Hepatocyte (in vitro differentiated cells): ENCODE data around the gene KCND2. TPM values are rescaled to one million over a fixed set of nuclear protein-coding genes. Genes with fewer than 3 reads are reported as not detected.

ENCODE experiments used
- DNase-seq: peaks from one replicate; pipeline ENCODE4 v3.0.0-alpha.2; 2016; ENCODE audit warnings: low spot score
- H2AFZ ChIP-seq: fragments of 200-600 bp; sonication (generic); 2 replicates; pipeline ENCODE4 v1.6.0; 2016; ENCODE audit warnings: antibody characterized with exemption, mild to moderate bottlenecking
- H3K27ac ChIP-seq: fragments of 200-600 bp; sonication (generic); 2 replicates; pipeline ENCODE4 v1.5.1; 2016; ENCODE audit warnings: mild to moderate bottlenecking
- H3K27me3 ChIP-seq: fragments of 200-600 bp; sonication (generic); 2 replicates; pipeline ENCODE4 v1.6.1; 2016
- H3K36me3 ChIP-seq: fragments of 200-600 bp; sonication (generic); replicated peaks from 2 replicates; pipeline ENCODE4 v1.5.1; 2016; ENCODE audit warnings: low read depth; ENCODE audit not compliant: insufficient read depth
- H3K4me1 ChIP-seq: fragments of 200-600 bp; sonication (generic); 2 replicates; pipeline ENCODE4 v1.5.1; 2016; ENCODE audit warnings: mild to moderate bottlenecking, moderate library complexity; ENCODE audit not compliant: insufficient read depth
- H3K4me2 ChIP-seq: fragments of 200-600 bp; sonication (generic); 2 replicates; pipeline ENCODE4 v1.6.0; 2016
- H3K4me3 ChIP-seq: fragments of 200-600 bp; sonication (generic); 2 replicates; pipeline ENCODE4 v1.5.1; 2016; ENCODE audit warnings: mild to moderate bottlenecking
- H3K79me2 ChIP-seq: fragments of 200-600 bp; sonication (generic); 2 replicates; pipeline ENCODE4 v1.6.0; 2017; ENCODE audit warnings: mild to moderate bottlenecking
- H3K9me2 ChIP-seq: fragments of 200-600 bp; sonication (generic); replicated peaks from 2 replicates; pipeline ENCODE4 v1.6.0; 2017; ENCODE audit warnings: mild to moderate bottlenecking; ENCODE audit not compliant: insufficient read depth
- H3K9me3 ChIP-seq: fragments of 200-600 bp; sonication (generic); 2 replicates; pipeline ENCODE4 v1.5.1; 2016; ENCODE audit warnings: low read depth, mild to moderate bottlenecking
- H4K20me1 ChIP-seq: fragments of 200-600 bp; sonication (generic); 2 replicates; pipeline ENCODE4 v1.6.0; 2016; ENCODE audit warnings: mild to moderate bottlenecking; ENCODE audit not compliant: insufficient read depth, poor library complexity, severe bottlenecking
- CTCF ChIP-seq: fragments of 200-600 bp; sonication (generic); IDR thresholded peaks from 2 replicates; pipeline ENCODE4 v1.5.1; 2016; ENCODE audit warnings: antibody characterized with exemption, mild to moderate bottlenecking; ENCODE audit not compliant: poor library complexity
- EZH2 ChIP-seq: fragments of 200-600 bp; sonication (generic); IDR thresholded peaks from 2 replicates; pipeline ENCODE4 v1.6.1; 2016; ENCODE audit warnings: antibody characterized with exemption, mild to moderate bottlenecking, borderline replicate concordance
- EZH2phosphoT487 ChIP-seq: fragments of 200-600 bp; sonication (generic); IDR thresholded peaks from one replicate; pipeline ENCODE4 v1.6.1; 2018; ENCODE audit warnings: antibody characterized with exemption, mild to moderate bottlenecking, low read depth, moderate library complexity; ENCODE audit not compliant: unreplicated experiment, severe bottlenecking
- WGBS: methylation state at CpG from one replicate; pipeline ENCODE4 v1.1.6; 2016; ENCODE audit warnings: low lambda C conversion rate; ENCODE audit errors: missing lambda C conversion rate; 5-methylcytosine and 5-hydroxymethylcytosine counted together
- polyA plus RNA-seq: library from polyadenylated mRNA; unstranded; fragments of >200 nt; fragmentation: Nextera tagmentation; extraction: Ambion mirVana; gene quantifications from 2 replicates; pipeline ENCODE4 v1.2.1, GENCODE V29; 2016
- total RNA-seq: library from RNA; depleted of rRNA; stranded (reverse); fragments of >200 nt; gene quantifications from 2 replicates; pipeline ENCODE4 v1.2.3, GENCODE V29; 2014

The KCND2 gene
- total and polyA plus RNA-seq, 2 experiments from 2014 or later = 0.58 to 3.6 TPM

- Histone ChIP-seq H3K27ac (no peak overlapping the region), H2AFZ (no peak overlapping the region), H3K9me2 (no peaks in the 10 kb centered on the region), H3K4me2 (no peak overlapping the region), H3K4me3 (no peak overlapping the region), H4K20me1 (no peaks in the 10 kb centered on the region), H3K27me3 (no peaks in the 10 kb centered on the region), H3K4me1 (no peaks in the 10 kb centered on the region), H3K79me2 (no peaks in the 10 kb centered on the region), H3K9me3 (no peaks in the 10 kb centered on the region), H3K36me3 (no peaks in the 10 kb centered on the region)
- no peak for DNase-seq
- TF ChIP-seq CTCF = no peak
- TF ChIP-seq EZH2 = no peak
- TF ChIP-seq EZH2phosphoT487 = no peak
- 25% methylated on average over 2 of the region's 2 CpGs for WGBS
These were observed 188.0 kb downstream of the KCND2 start for GRCh38 chr7:120460949-120461348.

GRCh38 chr7:120462991-120463390 lies 190.0 kb downstream of the KCND2 start:
- Histone ChIP-seq H3K4me3 (no peak overlapping the region), H3K9me2 (no peaks in the 10 kb centered on the region)
- TF ChIP-seq EZH2phosphoT487 (no peak), CTCF (no peak), EZH2 (no peak)

GRCh38 chr7:120464104-120464503 lies 191.1 kb downstream of the KCND2 start:
- no peaks in the 10 kb centered on the region for H3K79me2 ChIP-seq
- H3K9me3 ChIP-seq = no peaks in the 10 kb centered on the region
- no peaks in the 10 kb centered on the region for H3K27me3 ChIP-seq
- no peaks in the 10 kb centered on the region for H3K36me3 ChIP-seq
- H2AFZ ChIP-seq = no peak overlapping the region
- no peak overlapping the region for H3K4me2 ChIP-seq
- 94% methylated on average over 4 of the region's 4 CpGs for WGBS
- H3K4me1 ChIP-seq = no peaks in the 10 kb centered on the region
- H3K27ac ChIP-seq = no peak overlapping the region
- H3K4me3 ChIP-seq = no peak overlapping the region
- no peak for TF ChIP-seq EZH2
- TF ChIP-seq EZH2phosphoT487 = no peak
- no peak for TF ChIP-seq CTCF
- H4K20me1 ChIP-seq = no peaks in the 10 kb centered on the region
- H3K9me2 ChIP-seq = no peaks in the 10 kb centered on the region
- DNase-seq = no peak

More at GRCh38 chr7:120462991-120463390, 190.0 kb downstream of the KCND2 start:
- no peaks in the 10 kb centered on the region for H3K36me3 ChIP-seq
- no peaks in the 10 kb centered on the region for H3K4me1 ChIP-seq
- H4K20me1 ChIP-seq = no peaks in the 10 kb centered on the region
- no peaks in the 10 kb centered on the region for H3K79me2 ChIP-seq
- no peak overlapping the region for H3K4me2 ChIP-seq
- no peaks in the 10 kb centered on the region for H3K9me3 ChIP-seq
- DNase-seq = no peak
- H3K27ac ChIP-seq = no peak overlapping the region
- no peaks in the 10 kb centered on the region for H3K27me3 ChIP-seq
- H2AFZ ChIP-seq = no peak overlapping the region
- 93% methylated on average over 2 of the region's 2 CpGs for WGBS

- Histone ChIP-seq H3K4me1 (no peaks in the 10 kb centered on the region), H3K79me2 (no peaks in the 10 kb centered on the region), H3K4me2 (no peak overlapping the region), H3K27ac (no peak overlapping the region), H3K9me2 (no peaks in the 10 kb centered on the region), H4K20me1 (no peaks in the 10 kb centered on the region), H3K27me3 (no peaks in the 10 kb centered on the region), H3K4me3 (no peak overlapping the region), H2AFZ (no peak overlapping the region), H3K9me3 (no peaks in the 10 kb centered on the region), H3K36me3 (no peaks in the 10 kb centered on the region)
- TF ChIP-seq EZH2 (no peak), CTCF (no peak), EZH2phosphoT487 (no peak)
- no peak for DNase-seq
- 81% methylated on average over 3 of the region's 3 CpGs for WGBS
These were observed 194.7 kb downstream of the KCND2 start for GRCh38 chr7:120467676-120468075.
